Measurements from ENCODE around the gene PAF1. TPM values are rescaled to one million over a fixed set of nuclear protein-coding genes. Genes with fewer than 3 reads are reported as not detected.

Gene PAF1
- total RNA-seq, 1 experiment from 2014 or later = 38.0 TPM

DNA sequence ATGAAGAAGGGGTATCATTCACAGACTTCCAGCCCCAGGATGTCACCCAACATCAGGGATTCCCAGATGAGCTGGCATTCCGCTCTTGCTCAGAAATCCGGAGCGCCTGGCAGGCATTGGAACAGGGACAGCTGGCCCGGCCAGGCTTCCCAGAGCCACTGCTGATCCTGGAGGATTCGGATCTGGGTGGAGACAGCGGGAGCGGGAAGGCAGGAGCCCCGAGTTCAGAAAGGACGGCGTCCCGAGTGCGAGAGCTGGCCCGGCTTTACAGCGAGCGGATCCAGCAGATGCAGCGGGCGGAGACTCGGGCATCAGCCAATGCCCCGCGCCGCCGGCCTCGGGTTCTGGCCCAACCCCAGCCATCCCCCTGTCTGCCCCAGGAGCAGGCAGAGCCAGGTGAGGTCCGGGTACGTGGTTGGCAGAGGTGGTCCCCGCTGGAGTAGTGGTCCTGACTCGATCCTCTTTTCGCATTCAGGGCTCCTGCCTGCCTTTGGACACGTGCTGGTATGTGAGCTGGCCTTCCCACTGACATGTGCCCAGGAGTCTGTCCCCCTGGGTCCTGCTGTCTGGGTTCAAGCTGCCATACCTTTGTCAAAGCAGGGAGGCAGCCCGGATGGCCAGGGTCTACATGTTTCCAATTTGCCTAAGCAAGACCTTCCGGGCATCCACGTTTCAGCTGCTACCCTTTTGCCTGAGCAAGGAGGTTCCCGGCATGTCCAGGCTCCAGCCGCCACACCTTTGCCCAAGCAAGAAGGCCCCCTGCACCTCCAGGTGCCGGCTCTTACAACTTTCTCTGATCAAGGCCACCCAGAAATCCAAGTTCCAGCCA is 32.6 kb upstream of the PAF1 start:
- no peak for DNase-seq
- no CpG with 5 or more reads among the region's 35 CpGs for WGBS (ENCODE audit: extremely low coverage, insufficient read length, low lambda C conversion rate)
- Histone ChIP-seq H3K14ac (ENCODE audit: insufficient read depth, low read length) (no peak overlapping the region), H3K4me2 (ENCODE audit: insufficient read depth, insufficient read length, low read length) (no peak overlapping the region), H3K27ac (ENCODE audit: insufficient read length, low read depth, low read length) (no peak overlapping the region), H2BK12ac (ENCODE audit: insufficient read length, low read depth, low read length) (no peak overlapping the region), H2BK120ac (ENCODE audit: low read depth, low read length, poor library complexity, severe bottlenecking) (no peak overlapping the region), H4K8ac (replicated peaks; ENCODE audit: insufficient read length, low read depth, low read length) (no peak overlapping the region), H2AK5ac (ENCODE audit: insufficient read length, low read length) (no peak overlapping the region), H3K23ac (ENCODE audit: insufficient read length, low read depth, low read length) (no peak overlapping the region), H3K23me2 (ENCODE audit: insufficient read length, low read depth, low read length, poor library complexity, severe bottlenecking) (no peaks in the 10 kb centered on the region), H3K56ac (ENCODE audit: insufficient read length, low read depth, low read length) (no peak overlapping the region), H4K91ac (ENCODE audit: insufficient read length, low read depth, low read length) (no peak overlapping the region), H3K79me2 (ENCODE audit: insufficient read depth, low read length) (no peaks in the 10 kb centered on the region), H2BK15ac (ENCODE audit: low read depth, low read length) (no peak overlapping the region; the same call in 1 of the 2 replicates), H3K9ac (ENCODE audit: extremely low read depth, insufficient read length, low read length) (no peak overlapping the region), H3K4ac (ENCODE audit: low read depth, low read length) (no peak overlapping the region), H3T11ph (ENCODE audit: low read length) (no peak overlapping the region), H4K20me1 (ENCODE audit: control insufficient read depth, insufficient read depth, insufficient read length) (no peaks in the 10 kb centered on the region), H3K18ac (ENCODE audit: insufficient read length, low read depth, low read length) (no peak overlapping the region), H2AFZ (ENCODE audit: low read length) (no peak overlapping the region), H4K5ac (ENCODE audit: insufficient read length, low read depth, low read length) (no peak overlapping the region), H3K27me3 (ENCODE audit: insufficient read depth, low read length) (no peaks in the 10 kb centered on the region), H2BK20ac (ENCODE audit: low read depth, low read length, poor library complexity, severe bottlenecking) (no peak overlapping the region), H3K4me1 (ENCODE audit: insufficient read depth, low read length) (0 out of 2 replicates have a peak, but pooled peaks cover 3% of the 10 kb centered on the region), H2BK5ac (ENCODE audit: insufficient read length, low read length) (no peak overlapping the region), H3K79me1 (ENCODE audit: insufficient read depth, low read depth, low read length, poor library complexity, severe bottlenecking) (no peaks in the 10 kb centered on the region), H3K9me3 (ENCODE audit: control insufficient read depth, low read depth, low read length) (no peaks in the 10 kb centered on the region)
- Mint-ChIP-seq H3K27ac (no peak overlapping the region), H3K4me3 (no peak overlapping the region), H3K9me3 (no peaks in the 10 kb centered on the region), H3K36me3 (ENCODE audit: insufficient read depth in 1 of 3, low read depth in 3 of 3) (peaks cover 30 to 72% (median 60%) of the 10 kb centered on the region in 3 experiments), H3K4me1 (peaks cover 19 to 20% of the 10 kb centered on the region in 2 experiments), H3K27me3 (ENCODE audit: low read depth) (no peaks in the 10 kb centered on the region)
- TF ChIP-seq, protein P1, sequence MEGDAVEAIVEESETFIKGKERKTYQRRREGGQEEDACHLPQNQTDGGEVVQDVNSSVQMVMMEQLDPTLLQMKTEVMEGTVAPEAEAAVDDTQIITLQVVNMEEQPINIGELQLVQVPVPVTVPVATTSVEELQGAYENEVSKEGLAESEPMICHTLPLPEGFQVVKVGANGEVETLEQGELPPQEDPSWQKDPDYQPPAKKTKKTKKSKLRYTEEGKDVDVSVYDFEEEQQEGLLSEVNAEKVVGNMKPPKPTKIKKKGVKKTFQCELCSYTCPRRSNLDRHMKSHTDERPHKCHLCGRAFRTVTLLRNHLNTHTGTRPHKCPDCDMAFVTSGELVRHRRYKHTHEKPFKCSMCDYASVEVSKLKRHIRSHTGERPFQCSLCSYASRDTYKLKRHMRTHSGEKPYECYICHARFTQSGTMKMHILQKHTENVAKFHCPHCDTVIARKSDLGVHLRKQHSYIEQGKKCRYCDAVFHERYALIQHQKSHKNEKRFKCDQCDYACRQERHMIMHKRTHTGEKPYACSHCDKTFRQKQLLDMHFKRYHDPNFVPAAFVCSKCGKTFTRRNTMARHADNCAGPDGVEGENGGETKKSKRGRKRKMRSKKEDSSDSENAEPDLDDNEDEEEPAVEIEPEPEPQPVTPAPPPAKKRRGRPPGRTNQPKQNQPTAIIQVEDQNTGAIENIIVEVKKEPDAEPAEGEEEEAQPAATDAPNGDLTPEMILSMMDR (conservative IDR thresholded peaks at IDR 0.05) = no peak
